ENCODE data around the gene NT5DC2. TPM values are rescaled to one million over a fixed set of nuclear protein-coding genes. Genes with fewer than 3 reads are reported as not detected.

The NT5DC2 gene
- total and polyA plus RNA-seq, 10 of the 15 experiments (the other 5 are each of a cell fraction or from before 2014, with no cell fraction given): 21.6 to 135 (median 66.8) TPM

- TF ChIP-seq ZBTB4 (CRISPR knock-in tag; IDR thresholded peaks at IDR 0.05) (no peak), RELB (IDR thresholded peaks at IDR 0.05; ENCODE audit: low read depth) (no peak), SPI1 (IDR thresholded peaks at IDR 0.05; ENCODE audit: borderline replicate concordance, insufficient read depth, low read depth, low read length) (no peak)
- TF ChIP-seq, protein P1, sequence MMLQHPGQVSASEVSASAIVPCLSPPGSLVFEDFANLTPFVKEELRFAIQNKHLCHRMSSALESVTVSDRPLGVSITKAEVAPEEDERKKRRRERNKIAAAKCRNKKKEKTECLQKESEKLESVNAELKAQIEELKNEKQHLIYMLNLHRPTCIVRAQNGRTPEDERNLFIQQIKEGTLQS (IDR thresholded peaks at IDR 0.05; ENCODE audit: borderline replicate concordance, extremely low read depth, low read depth, low read length): no peak
These were observed 13.5 kb upstream of the NT5DC2 start (continued) for GRCh38 chr3:52547143-52547542.
